ENCODE measurements around the gene FGF2. TPM values are rescaled to one million over a fixed set of nuclear protein-coding genes. Genes with fewer than 3 reads are reported as not detected.

Gene FGF2
- total RNA-seq, 1 experiment from 2014 or later = 2.1 TPM

- Histone ChIP-seq H3F3A (ENCODE audit: insufficient read depth, low read depth) (peaks cover 11% of the 10 kb centered on the region; the same call in 1 of the 2 replicates), H3K4me1 (replicated peaks; ENCODE audit: insufficient read depth) (peaks cover 19% of the 10 kb centered on the region), H3K9me2 (ENCODE audit: insufficient read depth) (no peaks in the 10 kb centered on the region; the same call in 1 of the 2 replicates), H4K20me1 (ENCODE audit: insufficient read depth) (no peaks in the 10 kb centered on the region), H3K4me3 (no peak overlapping the region), H3K27ac (no peak overlapping the region), H3K36me3 (ENCODE audit: low read depth) (no peaks in the 10 kb centered on the region), H3K79me2 (ENCODE audit: low read depth) (no peaks in the 10 kb centered on the region), H3K9me3 (ENCODE audit: insufficient read depth, low read depth) (no peaks in the 10 kb centered on the region), H3K27me3 (ENCODE audit: insufficient read depth, low read depth) (no peaks in the 10 kb centered on the region), H3K4me2 (no peak overlapping the region), H2AFZ (no peak overlapping the region)
- intact Hi-C loops (cut with micrococcal nuclease; ENCODE audit: unreplicated experiment) = no loop called here
- POLR2A ChIA-PET (ENCODE audit: unreplicated experiment) = no interaction called here
- BruUV-seq (replicated peaks) = no TSS peak
- no peak for TF ChIP-seq CTCF (conservative IDR thresholded peaks at IDR 0.05)
- DNase-seq = no peak
- CTCF ChIA-PET = no interaction called here
Measured at GRCh38 chr4:122899682-122900081, 73.1 kb downstream of the FGF2 start.

- Histone ChIP-seq H3K36me3 (ENCODE audit: low read depth) (no peaks in the 10 kb centered on the region), H2AFZ (no peak overlapping the region), H3K4me3 (no peak overlapping the region), H3K9me3 (ENCODE audit: insufficient read depth, low read depth) (no peaks in the 10 kb centered on the region), H3K79me2 (ENCODE audit: low read depth) (no peaks in the 10 kb centered on the region), H3K27me3 (ENCODE audit: insufficient read depth, low read depth) (no peaks in the 10 kb centered on the region), H3F3A (ENCODE audit: insufficient read depth, low read depth) (peaks cover 11% of the 10 kb centered on the region; the same call in 1 of the 2 replicates), H3K4me2 (no peak overlapping the region), H4K20me1 (ENCODE audit: insufficient read depth) (no peaks in the 10 kb centered on the region), H3K27ac (no peak overlapping the region), H3K9me2 (ENCODE audit: insufficient read depth) (no peaks in the 10 kb centered on the region; the same call in 1 of the 2 replicates), H3K4me1 (replicated peaks; ENCODE audit: insufficient read depth) (peaks cover 19% of the 10 kb centered on the region)
- no peak for DNase-seq
- TF ChIP-seq CTCF (conservative IDR thresholded peaks at IDR 0.05) (no peak), EZH2 (IDR thresholded peaks at IDR 0.05; ENCODE audit: low read depth) (no peak)
- intact Hi-C loops (cut with micrococcal nuclease; ENCODE audit: unreplicated experiment) = no loop called here
- CTCF ChIA-PET = no interaction called here
- POLR2A ChIA-PET (ENCODE audit: unreplicated experiment) = no interaction called here
- no TSS peak for BruUV-seq (replicated peaks)
Measured at GRCh38 chr4:122900314-122900713, 73.7 kb downstream of the FGF2 start.

GRCh38 chr4:122901247-122902010, 74.8 kb downstream of the FGF2 start:
- no peaks in the 10 kb centered on the region for H4K20me1 ChIP-seq (ENCODE audit: insufficient read depth)
- ChIA-PET CTCF (no interaction called here), POLR2A (ENCODE audit: unreplicated experiment) (no interaction called here)
- no peak overlapping the region for H3K4me3 ChIP-seq
- H3K9me2 ChIP-seq (ENCODE audit: insufficient read depth) = no peaks in the 10 kb centered on the region
- no TSS peak for BruUV-seq (replicated peaks)
- H3K27ac ChIP-seq = no peak overlapping the region
- H3K27me3 ChIP-seq (ENCODE audit: insufficient read depth, low read depth) = no peaks in the 10 kb centered on the region
- H3K9me3 ChIP-seq (ENCODE audit: insufficient read depth, low read depth) = no peaks in the 10 kb centered on the region
- H3K79me2 ChIP-seq (ENCODE audit: low read depth) = no peaks in the 10 kb centered on the region
- DNase-seq = no peak
- TF ChIP-seq EZH2 (IDR thresholded peaks at IDR 0.05; ENCODE audit: low read depth) (no peak), CTCF (conservative IDR thresholded peaks at IDR 0.05) (no peak)
- H3F3A ChIP-seq (ENCODE audit: insufficient read depth, low read depth) = peaks cover 11% of the 10 kb centered on the region; the same call in 1 of the 2 replicates
- H3K36me3 ChIP-seq (ENCODE audit: low read depth) = no peaks in the 10 kb centered on the region
- H2AFZ ChIP-seq = no peak overlapping the region
- intact Hi-C loops (cut with micrococcal nuclease; ENCODE audit: unreplicated experiment) = no loop called here
- no peak overlapping the region for H3K4me2 ChIP-seq
- peaks cover 19% of the 10 kb centered on the region for H3K4me1 ChIP-seq (replicated peaks; ENCODE audit: insufficient read depth)

All from PC-9 (cell line).